GM19328 (cell line): ENCODE results near the gene FTO.

ENCODE experiments used
- ATAC-seq: cut with Tn5 transposase; IDR thresholded peaks from one replicate; pipeline ENCODE4 v1.9.1; 2021; ENCODE audit warnings: mild to moderate bottlenecking, moderate library complexity; ENCODE audit not compliant: unreplicated experiment

Gene FTO

DNA sequence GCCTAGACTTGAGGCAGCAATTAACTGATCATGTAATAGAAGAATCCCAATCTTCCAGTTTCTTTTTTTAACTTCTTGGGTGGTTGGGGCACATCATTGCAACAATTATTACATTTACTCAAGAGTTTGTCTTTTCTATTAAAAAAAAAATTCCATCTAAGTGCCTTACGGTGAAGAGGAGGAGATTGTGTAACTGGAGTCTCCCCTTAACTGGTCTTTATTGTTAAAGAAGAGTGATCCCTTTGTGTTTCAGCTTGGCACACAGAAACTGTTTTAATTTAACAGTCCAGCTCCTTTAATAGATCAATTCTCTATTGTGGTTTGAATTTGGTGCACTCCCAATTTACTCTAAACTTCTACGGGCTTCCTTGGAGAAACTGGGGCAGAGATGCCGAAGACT lies 75.2 kb downstream of the FTO start:
- ATAC-seq: no peak

GRCh38 chr16:53780051-53780450 lies 76.1 kb downstream of the FTO start:
- ATAC-seq: no peak

DNA sequence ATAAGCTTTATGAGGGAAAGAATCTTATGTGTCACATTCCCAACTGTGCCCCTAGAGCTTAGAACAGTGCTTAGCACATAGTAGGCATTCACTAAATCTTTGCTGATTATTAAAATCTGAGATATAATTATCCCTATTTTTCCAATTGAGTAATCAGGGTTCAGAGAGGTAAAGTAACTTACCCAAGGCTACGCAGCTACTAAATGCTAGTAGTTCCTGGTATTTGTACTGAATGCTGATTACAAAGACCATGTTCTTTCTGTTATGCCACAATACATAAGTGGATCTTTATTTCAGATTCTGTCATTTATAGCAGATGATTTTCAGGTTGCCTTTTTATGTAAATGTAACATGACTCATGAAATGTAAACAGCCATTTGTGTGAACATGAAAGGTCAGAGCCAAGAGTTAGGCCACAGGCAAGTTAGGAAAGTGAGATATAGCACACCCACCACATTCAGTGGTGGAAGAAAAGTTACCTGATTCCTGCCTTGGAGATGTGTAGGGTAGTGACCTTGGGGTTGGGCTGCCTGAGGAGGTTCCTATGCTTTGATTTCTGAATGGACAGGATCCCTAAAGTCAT lies 77.2 kb downstream of the FTO start:
- no peak for ATAC-seq

DNA sequence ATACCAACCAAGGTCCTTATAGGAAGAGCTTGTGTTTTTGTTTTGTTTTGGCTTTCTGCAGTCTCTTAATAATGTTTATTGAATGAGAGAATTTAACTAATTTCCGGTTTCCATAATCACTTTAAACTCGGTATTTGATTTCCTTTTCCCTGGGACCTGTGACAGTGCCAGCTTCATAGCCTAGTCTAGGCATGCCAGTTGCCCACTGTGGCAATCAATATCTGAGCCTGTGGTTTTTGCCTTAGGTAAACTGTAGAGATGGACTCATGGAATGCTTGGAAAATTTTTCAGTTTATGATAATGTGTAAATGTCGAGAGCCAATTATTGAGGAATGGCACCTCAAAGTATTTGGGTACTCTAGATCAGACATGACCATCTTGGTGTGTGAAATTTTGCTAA lies 78.2 kb downstream of the FTO start:
- ATAC-seq: no peak

- no peak for ATAC-seq
Observed at GRCh38 chr16:53784291-53784690, 80.3 kb downstream of the FTO start.

DNA sequence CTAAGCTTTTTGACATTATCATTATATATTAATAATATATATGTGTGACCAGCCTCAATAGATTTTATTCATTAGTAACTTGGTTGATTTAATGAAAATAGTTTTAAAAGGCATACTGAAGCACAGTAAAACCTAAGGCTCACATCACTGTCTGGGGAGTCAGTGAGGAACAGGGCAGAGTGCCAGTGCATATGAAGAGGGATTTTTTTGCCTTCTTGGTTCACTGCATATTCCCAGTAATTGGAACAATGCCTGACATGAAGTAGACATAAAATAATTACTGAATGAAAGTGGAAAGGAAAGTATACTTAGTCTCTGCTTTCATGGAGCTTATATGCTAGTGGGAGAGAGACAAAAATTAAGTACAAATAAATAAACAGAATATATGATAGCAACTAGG lies 81.1 kb downstream of the FTO start:
- no peak for ATAC-seq

- no peak for ATAC-seq
Observed at GRCh38 chr16:53785916-53786315, 82.0 kb downstream of the FTO start.

GRCh38 chr16:53787423-53787822 lies 83.5 kb downstream of the FTO start:
- no peak for ATAC-seq

DNA sequence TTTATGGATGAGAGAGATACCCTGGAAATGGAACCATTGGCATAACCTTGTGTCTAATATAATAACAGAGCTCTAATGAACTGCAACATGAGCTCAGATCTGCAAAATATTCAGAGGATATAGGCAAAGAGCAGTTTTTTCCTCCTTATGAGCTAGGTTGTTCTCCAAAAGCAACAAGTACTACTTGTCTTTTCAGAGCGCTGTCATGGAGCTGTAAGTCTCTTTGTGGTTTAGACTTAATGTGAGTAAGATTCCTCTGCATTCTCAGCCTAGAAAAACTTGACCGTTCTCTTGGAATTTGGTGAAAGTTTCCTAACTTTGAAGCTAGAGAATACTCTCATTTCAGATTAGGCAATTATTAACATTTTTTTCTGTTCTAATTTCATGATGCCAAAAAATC lies 85.2 kb downstream of the FTO start:
- ATAC-seq: no peak

GRCh38 chr16:53792161-53792951 lies 88.4 kb downstream of the FTO start:
- ATAC-seq: no peak

- no peak for ATAC-seq
Observed at GRCh38 chr16:53803451-53803850, 99.5 kb downstream of the FTO start.

- ATAC-seq: no peak
Observed at GRCh38 chr16:53803998-53804397, 100.0 kb downstream of the FTO start.

GRCh38 chr16:53804467-53804866 lies 100.5 kb downstream of the FTO start:
- ATAC-seq: no peak

DNA sequence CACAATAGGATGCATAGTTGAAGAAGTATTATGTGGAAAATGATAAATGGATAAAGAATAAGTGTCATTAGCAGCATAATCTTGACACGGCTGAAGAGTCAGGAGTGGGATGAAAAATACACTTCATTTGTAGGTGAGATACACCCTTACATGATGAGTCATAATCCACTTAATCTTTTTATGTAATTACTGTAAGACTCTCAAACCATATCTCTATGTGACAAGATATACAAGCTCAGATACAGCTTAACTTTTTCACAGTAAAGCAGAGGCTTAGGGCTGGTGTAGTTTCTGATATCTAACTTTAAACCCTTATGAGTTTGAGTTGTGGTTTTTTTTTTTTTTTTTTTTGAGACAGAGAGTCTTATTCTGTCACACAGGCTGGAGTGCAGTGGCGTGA lies 101.2 kb downstream of the FTO start:
- ATAC-seq: no peak

DNA sequence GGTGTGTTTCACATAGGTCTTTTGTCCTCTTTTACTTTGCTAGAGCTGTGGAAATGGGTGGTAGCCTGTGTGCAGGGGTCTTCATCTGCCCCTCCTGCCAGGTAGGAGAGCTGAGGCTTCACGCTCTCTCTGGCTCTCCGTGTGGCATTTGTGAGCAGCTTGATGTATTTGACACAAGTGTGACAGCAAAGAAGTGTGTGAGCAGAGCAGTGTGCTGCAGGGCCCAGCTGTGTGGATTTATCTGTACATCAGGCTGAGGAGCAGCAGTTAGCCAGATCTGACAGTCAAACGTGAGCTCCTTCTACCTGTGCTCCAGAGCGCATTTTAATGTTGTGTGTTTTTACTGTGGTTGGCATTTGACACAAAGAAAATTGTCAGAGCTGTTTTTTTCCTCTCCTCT lies 101.8 kb downstream of the FTO start:
- no peak for ATAC-seq

DNA sequence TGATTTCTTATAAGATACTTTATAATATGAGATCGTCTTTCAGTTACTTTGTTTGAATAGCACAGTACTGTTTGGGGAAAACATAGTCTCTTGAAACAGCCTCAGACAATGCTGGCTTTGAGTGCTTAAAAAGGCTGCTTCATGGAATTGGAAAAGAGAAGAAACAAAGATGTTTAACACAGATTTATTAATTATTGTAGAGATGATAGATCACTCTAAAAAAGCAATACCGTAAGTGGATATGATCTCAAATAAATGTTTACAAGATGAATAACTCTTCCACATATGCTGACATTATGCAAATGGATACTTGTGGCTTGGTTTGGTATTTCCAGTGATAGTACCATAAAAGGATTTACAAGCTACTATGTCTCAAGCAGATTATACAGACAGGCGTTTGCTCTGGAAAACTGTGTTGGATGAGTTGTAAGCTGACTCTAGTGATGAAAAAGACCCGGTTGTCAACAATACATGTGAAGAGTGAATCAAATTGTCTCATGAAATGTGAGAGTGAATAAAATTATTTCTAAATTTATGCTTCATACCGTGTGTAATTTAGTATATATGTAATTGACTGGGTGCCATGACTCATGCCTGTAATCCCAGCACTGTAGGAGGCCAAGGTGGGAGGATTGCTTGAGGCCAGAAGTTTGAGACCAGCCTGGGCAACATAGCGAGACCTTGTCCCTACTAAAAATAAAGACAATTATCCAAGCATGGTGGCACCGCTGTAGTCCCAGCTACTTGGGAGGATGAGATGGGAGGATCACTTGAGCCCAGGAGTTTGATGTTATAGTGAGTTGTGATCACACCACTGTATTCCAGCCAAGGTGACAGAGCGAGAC lies 105.4 kb downstream of the FTO start:
- ATAC-seq: no peak

- ATAC-seq: no peak
Observed at GRCh38 chr16:53812914-53813313, 109.0 kb downstream of the FTO start.

- no peak for ATAC-seq
Observed at GRCh38 chr16:53814801-53815200, 110.8 kb downstream of the FTO start.

GRCh38 chr16:53816211-53816836 lies 112.4 kb downstream of the FTO start:
- ATAC-seq: no peak

- no peak for ATAC-seq
Observed at GRCh38 chr16:53817117-53817755, 113.3 kb downstream of the FTO start.
